ENCODE results near the gene DTWD2. TPM values are rescaled to one million over a fixed set of nuclear protein-coding genes. Genes with fewer than 3 reads are reported as not detected.

The DTWD2 gene
- total RNA-seq, 1 experiment from 2014 or later: 12.3 TPM

GRCh38 chr5:119033135-119033534 lies 44.8 kb upstream of the DTWD2 start:
- H3K9me3 Mint-ChIP-seq (ENCODE audit: low read depth, unreplicated experiment): no peaks in the 10 kb centered on the region
- H3K27me3 Mint-ChIP-seq (ENCODE audit: unreplicated experiment): no peaks in the 10 kb centered on the region
- CTCF ChIA-PET: no interaction called here
- DNase-seq: no peak
- no peak overlapping the region for H3K4me3 Mint-ChIP-seq (ENCODE audit: low read depth, unreplicated experiment)
- peaks cover 6% of the 10 kb centered on the region for H3K4me1 Mint-ChIP-seq (ENCODE audit: low read depth, unreplicated experiment)
- no TSS peak for BruUV-seq (replicated peaks)
- intact Hi-C loops (cut with micrococcal nuclease; ENCODE audit: unreplicated experiment): no loop called here
- H3K27ac Mint-ChIP-seq (ENCODE audit: unreplicated experiment): no peak overlapping the region
- H3K36me3 Mint-ChIP-seq (ENCODE audit: insufficient read depth, unreplicated experiment): no peaks in the 10 kb centered on the region
- TF ChIP-seq CTCF (IDR thresholded peaks at IDR 0.05; ENCODE audit: unreplicated experiment): no peak

- intact Hi-C loops (cut with micrococcal nuclease; ENCODE audit: unreplicated experiment): no loop called here
- BruUV-seq (replicated peaks): no TSS peak
- TF ChIP-seq CTCF (IDR thresholded peaks at IDR 0.05; ENCODE audit: unreplicated experiment): no peak
- CTCF ChIA-PET: no interaction called here
- Mint-ChIP-seq H3K27me3 (ENCODE audit: unreplicated experiment) (no peaks in the 10 kb centered on the region), H3K27ac (ENCODE audit: unreplicated experiment) (no peak overlapping the region), H3K36me3 (ENCODE audit: insufficient read depth, unreplicated experiment) (no peaks in the 10 kb centered on the region), H3K9me3 (ENCODE audit: low read depth, unreplicated experiment) (no peaks in the 10 kb centered on the region), H3K4me3 (ENCODE audit: low read depth, unreplicated experiment) (no peak overlapping the region), H3K4me1 (ENCODE audit: low read depth, unreplicated experiment) (peaks cover 8% of the 10 kb centered on the region)
- no peak for DNase-seq
Measured at GRCh38 chr5:119032656-119033055, 44.3 kb upstream of the DTWD2 start.

- H3K9me3 Mint-ChIP-seq (ENCODE audit: low read depth, unreplicated experiment): no peaks in the 10 kb centered on the region
- CTCF ChIA-PET: no interaction called here
- no peak for TF ChIP-seq CTCF (IDR thresholded peaks at IDR 0.05; ENCODE audit: unreplicated experiment)
- DNase-seq: no peak
- intact Hi-C loops (cut with micrococcal nuclease; ENCODE audit: unreplicated experiment): no loop called here
- BruUV-seq (replicated peaks): no TSS peak
- H3K4me3 Mint-ChIP-seq (ENCODE audit: low read depth, unreplicated experiment): no peak overlapping the region
- H3K4me1 Mint-ChIP-seq (ENCODE audit: low read depth, unreplicated experiment): peaks cover 8% of the 10 kb centered on the region
- H3K27me3 Mint-ChIP-seq (ENCODE audit: unreplicated experiment): no peaks in the 10 kb centered on the region
- no peaks in the 10 kb centered on the region for H3K36me3 Mint-ChIP-seq (ENCODE audit: insufficient read depth, unreplicated experiment)
- no peak overlapping the region for H3K27ac Mint-ChIP-seq (ENCODE audit: unreplicated experiment)
Measured at GRCh38 chr5:119031905-119032304, 43.6 kb upstream of the DTWD2 start.

GRCh38 chr5:119031011-119031886 lies 42.9 kb upstream of the DTWD2 start:
- Mint-ChIP-seq H3K4me3 (ENCODE audit: low read depth, unreplicated experiment) (no peak overlapping the region), H3K36me3 (ENCODE audit: insufficient read depth, unreplicated experiment) (no peaks in the 10 kb centered on the region), H3K27me3 (ENCODE audit: unreplicated experiment) (no peaks in the 10 kb centered on the region), H3K9me3 (ENCODE audit: low read depth, unreplicated experiment) (no peaks in the 10 kb centered on the region), H3K4me1 (ENCODE audit: low read depth, unreplicated experiment) (peaks cover 8% of the 10 kb centered on the region), H3K27ac (ENCODE audit: unreplicated experiment) (no peak overlapping the region)
- DNase-seq: no peak
- intact Hi-C loops (cut with micrococcal nuclease; ENCODE audit: unreplicated experiment): no loop called here
- no peak for TF ChIP-seq CTCF (IDR thresholded peaks at IDR 0.05; ENCODE audit: unreplicated experiment)
- BruUV-seq (replicated peaks): no TSS peak
- CTCF ChIA-PET: no interaction called here
